ENCODE measurements around the gene ZAP70.

The ZAP70 gene

DNA sequence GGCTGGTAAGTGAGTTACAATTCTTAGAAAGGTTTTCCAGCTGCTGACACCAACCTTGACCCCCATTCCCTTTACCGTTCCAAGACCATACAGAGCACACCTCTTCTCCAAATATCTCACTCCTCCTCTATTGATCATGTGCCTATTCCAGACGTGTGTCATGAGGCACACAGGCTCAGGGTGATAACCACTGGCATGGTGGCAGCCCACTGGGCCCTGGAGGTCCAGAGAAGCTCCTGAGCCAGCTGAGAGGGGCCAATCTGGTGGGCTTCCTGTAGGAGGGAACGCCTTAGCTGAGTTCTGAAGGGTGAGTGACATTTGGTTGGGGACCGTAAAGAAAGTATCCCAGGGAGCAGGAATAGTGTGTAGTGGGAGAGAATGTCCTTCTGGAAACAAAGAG lies 28.3 kb downstream of the ZAP70 start:
- DNase-seq (ENCODE audit: extremely low read depth, low read depth), result no peak

DNA sequence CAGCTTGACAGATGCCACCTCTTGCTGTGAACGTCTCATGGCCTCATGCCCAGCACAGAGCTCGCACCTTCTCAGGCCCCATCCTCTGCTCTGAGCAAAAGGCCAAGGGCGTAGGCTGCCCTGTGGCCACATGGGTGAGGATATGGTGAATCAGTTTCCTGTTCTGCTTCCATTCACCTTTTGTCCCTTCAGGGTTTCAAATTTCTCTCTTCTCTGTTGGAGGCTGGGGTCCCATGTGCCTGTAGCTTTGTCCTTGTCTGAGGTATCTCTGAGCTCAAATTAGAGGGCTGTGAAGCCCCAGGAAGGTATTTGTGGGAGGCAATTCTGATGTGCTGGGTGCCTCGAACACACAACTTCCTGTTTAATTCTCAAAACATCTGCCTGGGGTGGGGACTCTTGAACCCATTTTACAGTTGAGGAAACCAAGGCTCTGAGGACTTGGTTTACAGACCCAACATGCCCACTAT lies 29.0 kb downstream of the ZAP70 start:
- TF ChIP-seq, protein P1, sequence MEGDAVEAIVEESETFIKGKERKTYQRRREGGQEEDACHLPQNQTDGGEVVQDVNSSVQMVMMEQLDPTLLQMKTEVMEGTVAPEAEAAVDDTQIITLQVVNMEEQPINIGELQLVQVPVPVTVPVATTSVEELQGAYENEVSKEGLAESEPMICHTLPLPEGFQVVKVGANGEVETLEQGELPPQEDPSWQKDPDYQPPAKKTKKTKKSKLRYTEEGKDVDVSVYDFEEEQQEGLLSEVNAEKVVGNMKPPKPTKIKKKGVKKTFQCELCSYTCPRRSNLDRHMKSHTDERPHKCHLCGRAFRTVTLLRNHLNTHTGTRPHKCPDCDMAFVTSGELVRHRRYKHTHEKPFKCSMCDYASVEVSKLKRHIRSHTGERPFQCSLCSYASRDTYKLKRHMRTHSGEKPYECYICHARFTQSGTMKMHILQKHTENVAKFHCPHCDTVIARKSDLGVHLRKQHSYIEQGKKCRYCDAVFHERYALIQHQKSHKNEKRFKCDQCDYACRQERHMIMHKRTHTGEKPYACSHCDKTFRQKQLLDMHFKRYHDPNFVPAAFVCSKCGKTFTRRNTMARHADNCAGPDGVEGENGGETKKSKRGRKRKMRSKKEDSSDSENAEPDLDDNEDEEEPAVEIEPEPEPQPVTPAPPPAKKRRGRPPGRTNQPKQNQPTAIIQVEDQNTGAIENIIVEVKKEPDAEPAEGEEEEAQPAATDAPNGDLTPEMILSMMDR (IDR thresholded peaks at IDR 0.05; ENCODE audit: low read depth, low read length), result no peak
- DNase-seq (ENCODE audit: extremely low read depth, low read depth), result no peak

More for the DNA sequence above, 28.3 kb downstream of the ZAP70 start:
- TF ChIP-seq, protein P1 (IDR thresholded peaks at IDR 0.05; ENCODE audit: low read depth, low read length), result no peak

DNA sequence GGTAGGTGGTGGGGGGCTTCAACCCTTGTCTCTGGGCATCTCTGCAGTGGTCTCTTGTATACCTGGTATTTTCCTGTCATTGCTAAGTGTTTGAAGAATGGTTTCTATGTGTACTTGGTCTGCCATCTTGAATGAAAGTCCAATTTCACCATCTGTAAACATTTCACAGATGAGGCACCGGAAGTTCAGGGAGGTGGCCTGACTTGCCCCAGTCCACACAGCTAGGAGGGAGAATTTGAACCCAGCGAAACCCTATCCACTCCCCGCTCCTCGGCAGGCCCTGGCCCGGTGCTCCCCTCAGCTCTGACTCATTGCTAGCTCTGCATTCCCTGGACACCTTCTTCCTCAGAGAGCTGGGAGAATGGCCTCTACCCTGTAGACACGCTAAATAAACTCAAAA lies 30.5 kb downstream of the ZAP70 start:
- DNase-seq (ENCODE audit: extremely low read depth, low read depth), result no peak
- TF ChIP-seq, protein P1 (IDR thresholded peaks at IDR 0.05; ENCODE audit: low read depth, low read length), result no peak

DNA sequence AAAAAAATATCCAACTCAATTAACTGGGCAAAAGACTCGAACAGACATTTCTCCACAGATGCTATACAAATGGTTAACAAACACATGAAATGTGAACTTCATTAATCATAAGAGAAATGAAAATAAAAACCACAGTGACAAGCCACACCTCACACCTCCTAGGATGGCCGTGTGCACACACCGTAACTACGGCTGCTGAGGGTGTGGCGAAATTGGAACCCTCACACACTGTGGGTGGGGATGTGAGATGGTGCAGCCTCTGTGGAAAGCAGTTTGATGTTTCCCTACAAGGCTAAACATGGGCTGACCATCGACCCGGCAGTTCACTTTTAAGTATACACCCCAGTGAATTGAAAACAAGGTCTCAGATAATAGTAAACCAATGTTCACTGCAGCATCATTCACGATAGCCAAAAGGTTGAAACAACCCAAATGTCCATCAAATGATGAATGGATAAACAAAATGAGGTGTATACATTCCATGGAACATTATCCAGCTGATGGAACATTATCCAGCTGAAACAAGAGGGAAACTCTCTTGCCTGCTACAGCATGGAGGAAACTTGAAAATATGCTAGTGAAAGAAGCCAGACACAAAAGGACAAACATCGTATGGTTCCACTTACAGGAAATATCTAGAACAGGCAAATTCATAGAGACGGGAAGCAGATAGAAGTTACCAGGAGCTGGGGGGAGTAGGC lies 32.2 kb downstream of the ZAP70 start:
- DNase-seq (ENCODE audit: extremely low read depth, low read depth), result no peak
- TF ChIP-seq, protein P1 (IDR thresholded peaks at IDR 0.05; ENCODE audit: low read depth, low read length), result no peak

DNA sequence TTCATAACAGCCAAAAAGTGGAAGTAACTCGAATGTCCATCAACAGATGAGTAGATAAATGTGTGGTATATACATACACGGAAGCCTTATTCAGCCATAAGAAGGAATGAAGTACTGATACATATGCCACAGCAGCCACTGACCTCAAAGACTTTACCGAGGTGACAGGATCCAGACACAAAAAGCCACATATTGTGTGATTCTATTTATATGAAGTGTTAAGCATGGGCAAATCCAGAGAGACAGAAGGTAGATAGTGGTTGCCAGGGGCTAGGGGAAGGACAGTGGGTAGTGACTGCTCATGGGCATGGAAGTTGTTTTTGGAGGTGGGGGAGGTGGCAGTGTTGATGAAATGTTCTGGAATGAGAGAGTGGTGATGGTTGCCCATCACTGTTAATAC lies 33.9 kb downstream of the ZAP70 start:
- TF ChIP-seq, protein P1 (IDR thresholded peaks at IDR 0.05; ENCODE audit: low read depth, low read length), result no peak
- DNase-seq (ENCODE audit: extremely low read depth, low read depth), result no peak

DNA sequence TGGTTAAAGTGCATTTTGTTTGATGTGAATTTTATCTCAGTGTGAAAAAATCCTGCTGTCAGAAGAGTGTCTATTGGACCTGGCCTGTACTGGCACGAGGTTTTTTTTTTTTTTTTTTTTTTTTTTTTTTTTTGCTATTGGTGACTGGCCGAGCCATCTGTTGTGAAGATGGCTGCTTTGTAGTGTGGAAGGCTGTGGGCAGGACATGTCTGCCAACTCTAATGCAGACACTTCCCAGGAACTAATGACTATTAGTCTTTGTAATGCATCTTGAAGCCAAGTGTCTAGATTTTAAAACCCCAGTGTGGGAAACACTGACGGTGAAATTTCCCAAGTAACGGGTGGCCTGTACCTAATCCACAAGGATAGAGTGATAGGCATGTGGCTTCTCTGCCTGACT lies 34.3 kb downstream of the ZAP70 start:
- no peak for DNase-seq (ENCODE audit: extremely low read depth, low read depth)
- TF ChIP-seq, protein P1 (IDR thresholded peaks at IDR 0.05; ENCODE audit: low read depth, low read length), result no peak

DNA sequence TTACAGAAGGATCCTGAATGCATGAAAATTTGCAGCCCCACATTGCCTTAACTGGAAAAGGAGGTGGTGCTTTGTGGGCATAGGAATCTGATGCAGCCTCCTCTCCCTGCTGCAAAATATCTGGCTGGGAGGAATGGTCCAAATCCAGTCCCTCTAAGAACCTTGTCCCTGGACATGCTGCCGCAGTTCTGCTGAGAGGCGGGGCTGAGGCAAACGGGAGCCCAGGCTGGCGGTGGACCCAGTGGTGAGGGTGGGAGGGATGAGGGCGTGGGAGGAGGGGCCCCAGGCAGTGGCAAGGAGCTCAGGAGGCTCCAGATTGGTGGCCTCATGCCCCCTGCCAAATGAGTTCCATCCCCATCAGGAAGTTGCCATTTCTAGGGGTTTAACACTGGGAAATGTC lies 36.2 kb downstream of the ZAP70 start:
- TF ChIP-seq, protein P1 (IDR thresholded peaks at IDR 0.05; ENCODE audit: low read depth, low read length), result no peak
- DNase-seq (ENCODE audit: extremely low read depth, low read depth), result no peak

Measured in AG09319 (cell line).